Prostate gland (tissue), 2 donors: Measurements from ENCODE around the gene FRK.

Experiments used
- POLR2A ChIP-seq: fragments of 450-650 bp; IDR thresholded peaks from one replicate; pipeline ENCODE4 v1.6.1; 2016; ENCODE audit warnings: antibody characterized with exemption, mild to moderate bottlenecking
- POLR2AphosphoS5 ChIP-seq: sonication (generic); formaldehyde crosslinking; IDR thresholded peaks from one replicate; pipeline ENCODE4 v1.6.1; 2017; ENCODE audit warnings: antibody characterized with exemption
- TF ChIP-seq, protein P1 (sequence below), 4 experiments: fragments of 200-600 bp in 2 of 4; fragments of 450-650 bp in 2 of 4; sonication (generic) in 2 of 4; IDR thresholded peaks; 1 replicate in 3 of 4; 2 replicates in 1 of 4; pipeline ENCODE4 v1.5.1; 2016 to 2019; ENCODE audit warnings: antibody characterized with exemption in 4 of 4, mild to moderate bottlenecking in 2 of 4, moderate library complexity in 2 of 4

DNA sequence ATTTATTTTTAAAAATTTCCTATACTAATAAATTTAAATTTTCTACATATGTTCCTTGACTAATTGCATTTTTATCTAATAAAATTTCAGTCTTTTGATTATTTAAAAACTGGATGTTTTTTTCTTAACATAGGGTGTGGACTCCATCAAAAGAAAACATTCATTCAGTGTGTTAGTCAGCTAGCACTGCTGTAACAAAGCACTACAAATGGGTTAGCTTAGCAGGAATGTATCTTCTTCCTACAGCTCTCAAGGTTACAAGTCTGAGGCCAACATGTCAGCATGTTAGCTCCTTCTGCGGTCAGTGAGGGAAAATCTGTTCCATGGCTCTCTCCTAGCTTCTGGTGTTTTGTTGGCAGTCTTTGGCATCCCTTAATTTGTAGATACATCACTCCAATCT is 32.5 kb downstream of the FRK start:
- TF ChIP-seq POLR2AphosphoS5 (no peak), POLR2A (no peak)
- TF ChIP-seq, protein P1, sequence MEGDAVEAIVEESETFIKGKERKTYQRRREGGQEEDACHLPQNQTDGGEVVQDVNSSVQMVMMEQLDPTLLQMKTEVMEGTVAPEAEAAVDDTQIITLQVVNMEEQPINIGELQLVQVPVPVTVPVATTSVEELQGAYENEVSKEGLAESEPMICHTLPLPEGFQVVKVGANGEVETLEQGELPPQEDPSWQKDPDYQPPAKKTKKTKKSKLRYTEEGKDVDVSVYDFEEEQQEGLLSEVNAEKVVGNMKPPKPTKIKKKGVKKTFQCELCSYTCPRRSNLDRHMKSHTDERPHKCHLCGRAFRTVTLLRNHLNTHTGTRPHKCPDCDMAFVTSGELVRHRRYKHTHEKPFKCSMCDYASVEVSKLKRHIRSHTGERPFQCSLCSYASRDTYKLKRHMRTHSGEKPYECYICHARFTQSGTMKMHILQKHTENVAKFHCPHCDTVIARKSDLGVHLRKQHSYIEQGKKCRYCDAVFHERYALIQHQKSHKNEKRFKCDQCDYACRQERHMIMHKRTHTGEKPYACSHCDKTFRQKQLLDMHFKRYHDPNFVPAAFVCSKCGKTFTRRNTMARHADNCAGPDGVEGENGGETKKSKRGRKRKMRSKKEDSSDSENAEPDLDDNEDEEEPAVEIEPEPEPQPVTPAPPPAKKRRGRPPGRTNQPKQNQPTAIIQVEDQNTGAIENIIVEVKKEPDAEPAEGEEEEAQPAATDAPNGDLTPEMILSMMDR (IDR thresholded peaks at IDR 0.05), result no peak
